HCT116 (cell line): ENCODE results near the gene CAP2. TPM values are rescaled to one million over a fixed set of nuclear protein-coding genes. Genes with fewer than 3 reads are reported as not detected.

Experiments used
- ATAC-seq: fragments of 200-7000 bp; cut with Tn5 transposase; 2 replicates; pipeline ENCODE4 v1.9.1; 2020; ENCODE audit warnings: mild to moderate bottlenecking, moderate library complexity
- BruUV-seq: library from RNA; stranded (reverse); fragments of 400-500 nt; replicated peaks from 2 replicates; lab custom pipeline; 2021; lab: Mats Ljungman, UMichigan
- CTCF ChIA-PET: fragments of 300-600 bp; sonication (Branson Sonifier 250); formaldehyde crosslinking; loops from one replicate; lab custom pipeline; 2021; ENCODE audit warnings: antibody characterized with exemption; lab: Charles Lee
- POLR2A ChIA-PET: fragments of 300-600, 350-600 bp; sonication (Branson Sonifier 250); formaldehyde crosslinking; loops from one replicate; lab custom pipeline; 2021; ENCODE audit warnings: antibody characterized with exemption; lab: Charles Lee
- RAD21 ChIA-PET, 2 experiments: fragments of 300-600 bp; sonication (Branson Sonifier 250); formaldehyde crosslinking; loops; one replicate each; lab custom pipeline; 2023; ENCODE audit warnings: low total read pairs in 2 of 2; ENCODE audit not compliant: uncharacterized antibody in 2 of 2, unreplicated experiment in 2 of 2, low non-redundant PET in 1 of 2; lab: Charles Lee
- DNase-seq: peaks from one replicate; pipeline ENCODE4 v3.0.0-alpha.2; 2010; ENCODE audit warnings: low read depth, low spot score
- H2AFZ ChIP-seq: fragments of 200-600 bp; shearing (Covaris generic), sonication (generic); 2 replicates; pipeline ENCODE4 v1.6.1; 2017; ENCODE audit warnings: low read depth, mixed run types, mixed read lengths, antibody characterized with exemption, low read length; ENCODE audit not compliant: poor library complexity, severe bottlenecking
- H3K27ac ChIP-seq: 2 replicates; pipeline ENCODE4 v1.5.1; 2012; ENCODE audit warnings: low read depth, low read length
- H3K27me3 ChIP-seq: fragments of 200-600 bp; sonication (generic); 2 replicates; pipeline ENCODE4 v1.6.1; 2016; ENCODE audit warnings: mixed run types, low read length, mixed read lengths; ENCODE audit not compliant: insufficient read depth
- H3K36me3 ChIP-seq, 2 experiments: fragments of 200-500 bp in 1 of 2; fragments of 200-600 bp in 1 of 2; sonication (Bioruptor generic) in 1 of 2; sonication (generic) in 1 of 2; 2 replicates each; pipeline versions ENCODE4 v1.5.1 to v1.6.1; 2014 to 2016; ENCODE audit warnings: low read length in 2 of 2, inconsistent platforms in 1 of 2, mixed read lengths in 1 of 2, mixed run types in 1 of 2; ENCODE audit not compliant: insufficient read depth in 2 of 2, control insufficient read depth in 1 of 2
- H3K4me1 ChIP-seq, 2 experiments: fragments of 200-600 bp in 1 of 2; sonication (generic) in 1 of 2; 2 replicates each; pipeline versions ENCODE4 v1.5.1 to v1.6.1; 2012 to 2017; ENCODE audit warnings: low read length in 2 of 2, inconsistent platforms in 1 of 2, mild to moderate bottlenecking in 1 of 2, mixed read lengths in 1 of 2, mixed run types in 1 of 2, moderate library complexity in 1 of 2; ENCODE audit not compliant: insufficient read depth in 2 of 2, control insufficient read depth in 1 of 2
- H3K4me2 ChIP-seq: fragments of 200-600 bp; sonication (generic); 2 replicates; pipeline ENCODE4 v1.6.1; 2017; ENCODE audit warnings: mixed run types, low read length, mixed read lengths
- H3K4me3 ChIP-seq, 2 experiments: fragments of 200-600 bp in 1 of 2; sonication (generic) in 1 of 2; replicated peaks in 1 of 2; 2 replicates each; pipeline ENCODE4 v1.5.1; 2011 to 2016; ENCODE audit warnings: low read length in 2 of 2, control low read depth in 1 of 2, low read depth in 1 of 2, mild to moderate bottlenecking in 1 of 2, mixed read lengths in 1 of 2, mixed run types in 1 of 2
- H3K79me2 ChIP-seq: fragments of 200-600 bp; sonication (generic); 2 replicates; pipeline ENCODE4 v1.6.1; 2017; ENCODE audit warnings: mild to moderate bottlenecking, mixed run types, low read length, moderate library complexity, mixed read lengths; ENCODE audit not compliant: insufficient read depth
- H3K9ac ChIP-seq: fragments of 200-600 bp; sonication (generic); 2 replicates; pipeline ENCODE4 v1.6.1; 2016; ENCODE audit warnings: low read length, mixed read lengths
- H3K9me2 ChIP-seq: fragments of 200-600 bp; sonication (generic), shearing (Covaris generic); 2 replicates; pipeline ENCODE4 v1.6.1; 2017; ENCODE audit warnings: mixed run types, mild to moderate bottlenecking, moderate library complexity; ENCODE audit not compliant: insufficient read depth
- H3K9me3 ChIP-seq, 2 experiments: fragments of 200-500 bp in 1 of 2; fragments of 200-600 bp in 1 of 2; sonication (Bioruptor generic) in 1 of 2; sonication (generic) in 1 of 2; 2 replicates each; pipeline ENCODE4 v1.6.1; 2014 to 2017; ENCODE audit warnings: low read length in 2 of 2, mixed read lengths in 2 of 2, inconsistent platforms in 1 of 2, low read depth in 1 of 2, mild to moderate bottlenecking in 1 of 2, mixed run types in 1 of 2, moderate library complexity in 1 of 2; ENCODE audit not compliant: control insufficient read depth in 1 of 2, insufficient read depth in 1 of 2
- H4K20me1 ChIP-seq: fragments of 200-600 bp; sonication (generic), shearing (Covaris generic); 2 replicates; pipeline ENCODE4 v1.6.1; 2017; ENCODE audit warnings: mixed run types, mild to moderate bottlenecking, moderate library complexity; ENCODE audit not compliant: insufficient read depth
- CBX3 ChIP-seq: IDR thresholded peaks from 2 replicates; pipeline ENCODE4 v1.6.1; 2012; ENCODE audit warnings: low read depth
- EGR1 ChIP-seq: IDR thresholded peaks from 2 replicates; pipeline ENCODE4 v1.6.1; 2012; ENCODE audit warnings: low read depth
- EZH2 ChIP-seq: fragments of 200-600 bp; sonication (generic); IDR thresholded peaks from 2 replicates; pipeline ENCODE4 v1.6.1; 2017; ENCODE audit warnings: antibody characterized with exemption, mixed run types
- JUND ChIP-seq: IDR thresholded peaks from 2 replicates; pipeline ENCODE4 v1.6.1; 2012
- SP1 ChIP-seq: IDR thresholded peaks from 2 replicates; pipeline ENCODE4 v1.6.1; 2012; ENCODE audit warnings: low read depth
- TCF7L2 ChIP-seq: IDR thresholded peaks from 2 replicates; pipeline ENCODE4 v1.7.0; 2011; ENCODE audit warnings: borderline replicate concordance, inconsistent platforms; ENCODE audit not compliant: insufficient read depth, insufficient read length; ENCODE audit errors: extremely low read depth
- intact Hi-C: fragments of 100-400 bp; cut with micrococcal nuclease; formaldehyde crosslinking; loops from 2 replicates; pipeline ENCODE4 v1.10.0; 2022
- total RNA-seq: library from RNA; stranded (reverse); gene quantifications from one replicate; pipeline ENCODE4 v1.2.1, GENCODE V29; 2021; ENCODE audit not compliant: unreplicated experiment
- TF ChIP-seq, protein P1 (sequence below): IDR thresholded peaks from 2 replicates; pipeline ENCODE4 v1.6.1; 2012; ENCODE audit warnings: low read depth
- TF ChIP-seq, protein P2 (sequence below): IDR thresholded peaks from 2 replicates; pipeline ENCODE4 v1.6.1; 2012
- TF ChIP-seq, protein P3 (sequence below): IDR thresholded peaks from 2 replicates; pipeline ENCODE4 v1.6.1; 2012
- TF ChIP-seq, protein P4 (sequence below): IDR thresholded peaks from 2 replicates; pipeline ENCODE4 v1.6.1; 2011; ENCODE audit warnings: mild to moderate bottlenecking, low read length, moderate library complexity; ENCODE audit not compliant: insufficient replicate concordance; ENCODE audit errors: extremely low read depth

The CAP2 gene
- total RNA-seq, 1 experiment from 2014 or later, result 3.8 TPM

DNA sequence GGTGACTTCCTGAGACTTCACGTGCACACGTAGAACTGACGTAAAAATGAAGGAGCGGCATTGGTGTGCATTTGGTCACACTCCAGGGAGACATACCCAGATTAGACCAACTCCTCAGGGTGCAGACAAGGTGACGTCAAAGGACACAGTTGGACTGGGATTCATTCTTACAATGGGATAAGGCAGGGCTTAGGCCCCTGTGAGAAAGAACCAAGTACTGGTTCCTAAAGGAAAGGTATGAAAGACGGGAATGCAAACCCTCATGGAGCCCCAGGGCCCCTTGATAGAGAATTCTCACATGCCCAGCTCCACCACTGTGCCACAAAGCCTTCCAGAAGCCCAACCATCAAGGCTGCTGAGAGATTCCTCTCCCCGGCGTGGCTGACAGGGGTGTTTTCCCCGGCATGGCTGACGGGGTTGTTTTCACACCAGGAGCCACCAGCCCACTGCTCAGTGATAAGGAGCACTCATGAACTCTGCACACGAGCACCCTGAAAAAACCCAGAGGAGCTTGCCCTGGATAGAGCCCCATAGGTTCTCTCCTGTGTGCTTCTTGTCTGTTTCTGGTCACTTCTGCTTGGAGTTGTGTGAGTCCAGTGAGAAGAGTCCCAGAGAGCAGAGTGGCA, 90.1 kb downstream of the CAP2 start:
- ChIA-PET CTCF (no interaction called here), RAD21 (no interaction called here), POLR2A (no interaction called here)
- no peaks in the 10 kb centered on the region for H4K20me1 ChIP-seq
- no peaks in the 10 kb centered on the region for H3K4me1 ChIP-seq
- H3K27ac ChIP-seq, result no peak overlapping the region
- no peak overlapping the region for H3K4me2 ChIP-seq
- ATAC-seq (no peak), DNase-seq (no peak)
- no peaks in the 10 kb centered on the region for H3K9me3 ChIP-seq
- no peaks in the 10 kb centered on the region for H3K79me2 ChIP-seq
- BruUV-seq, result no TSS peak
- H3K4me3 ChIP-seq, result no peak overlapping the region
- H2AFZ ChIP-seq, result no peak overlapping the region
- H3K27me3 ChIP-seq, result no peaks in the 10 kb centered on the region
- H3K36me3 ChIP-seq, result no peaks in the 10 kb centered on the region
- H3K9ac ChIP-seq, result no peak overlapping the region
- no peaks in the 10 kb centered on the region for H3K9me2 ChIP-seq
- intact Hi-C loops, result no loop called here
- TF ChIP-seq, protein P1, sequence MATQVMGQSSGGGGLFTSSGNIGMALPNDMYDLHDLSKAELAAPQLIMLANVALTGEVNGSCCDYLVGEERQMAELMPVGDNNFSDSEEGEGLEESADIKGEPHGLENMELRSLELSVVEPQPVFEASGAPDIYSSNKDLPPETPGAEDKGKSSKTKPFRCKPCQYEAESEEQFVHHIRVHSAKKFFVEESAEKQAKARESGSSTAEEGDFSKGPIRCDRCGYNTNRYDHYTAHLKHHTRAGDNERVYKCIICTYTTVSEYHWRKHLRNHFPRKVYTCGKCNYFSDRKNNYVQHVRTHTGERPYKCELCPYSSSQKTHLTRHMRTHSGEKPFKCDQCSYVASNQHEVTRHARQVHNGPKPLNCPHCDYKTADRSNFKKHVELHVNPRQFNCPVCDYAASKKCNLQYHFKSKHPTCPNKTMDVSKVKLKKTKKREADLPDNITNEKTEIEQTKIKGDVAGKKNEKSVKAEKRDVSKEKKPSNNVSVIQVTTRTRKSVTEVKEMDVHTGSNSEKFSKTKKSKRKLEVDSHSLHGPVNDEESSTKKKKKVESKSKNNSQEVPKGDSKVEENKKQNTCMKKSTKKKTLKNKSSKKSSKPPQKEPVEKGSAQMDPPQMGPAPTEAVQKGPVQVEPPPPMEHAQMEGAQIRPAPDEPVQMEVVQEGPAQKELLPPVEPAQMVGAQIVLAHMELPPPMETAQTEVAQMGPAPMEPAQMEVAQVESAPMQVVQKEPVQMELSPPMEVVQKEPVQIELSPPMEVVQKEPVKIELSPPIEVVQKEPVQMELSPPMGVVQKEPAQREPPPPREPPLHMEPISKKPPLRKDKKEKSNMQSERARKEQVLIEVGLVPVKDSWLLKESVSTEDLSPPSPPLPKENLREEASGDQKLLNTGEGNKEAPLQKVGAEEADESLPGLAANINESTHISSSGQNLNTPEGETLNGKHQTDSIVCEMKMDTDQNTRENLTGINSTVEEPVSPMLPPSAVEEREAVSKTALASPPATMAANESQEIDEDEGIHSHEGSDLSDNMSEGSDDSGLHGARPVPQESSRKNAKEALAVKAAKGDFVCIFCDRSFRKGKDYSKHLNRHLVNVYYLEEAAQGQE, result no peak
- TF ChIP-seq EGR1, result no peak
- no peak for TF ChIP-seq JUND
- TF ChIP-seq, protein P2, sequence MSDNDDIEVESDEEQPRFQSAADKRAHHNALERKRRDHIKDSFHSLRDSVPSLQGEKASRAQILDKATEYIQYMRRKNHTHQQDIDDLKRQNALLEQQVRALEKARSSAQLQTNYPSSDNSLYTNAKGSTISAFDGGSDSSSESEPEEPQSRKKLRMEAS, result no peak
- TF ChIP-seq, protein P3, sequence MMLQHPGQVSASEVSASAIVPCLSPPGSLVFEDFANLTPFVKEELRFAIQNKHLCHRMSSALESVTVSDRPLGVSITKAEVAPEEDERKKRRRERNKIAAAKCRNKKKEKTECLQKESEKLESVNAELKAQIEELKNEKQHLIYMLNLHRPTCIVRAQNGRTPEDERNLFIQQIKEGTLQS, result no peak
- no peak for TF ChIP-seq EZH2
- no peak for TF ChIP-seq TCF7L2
- TF ChIP-seq, protein P4, sequence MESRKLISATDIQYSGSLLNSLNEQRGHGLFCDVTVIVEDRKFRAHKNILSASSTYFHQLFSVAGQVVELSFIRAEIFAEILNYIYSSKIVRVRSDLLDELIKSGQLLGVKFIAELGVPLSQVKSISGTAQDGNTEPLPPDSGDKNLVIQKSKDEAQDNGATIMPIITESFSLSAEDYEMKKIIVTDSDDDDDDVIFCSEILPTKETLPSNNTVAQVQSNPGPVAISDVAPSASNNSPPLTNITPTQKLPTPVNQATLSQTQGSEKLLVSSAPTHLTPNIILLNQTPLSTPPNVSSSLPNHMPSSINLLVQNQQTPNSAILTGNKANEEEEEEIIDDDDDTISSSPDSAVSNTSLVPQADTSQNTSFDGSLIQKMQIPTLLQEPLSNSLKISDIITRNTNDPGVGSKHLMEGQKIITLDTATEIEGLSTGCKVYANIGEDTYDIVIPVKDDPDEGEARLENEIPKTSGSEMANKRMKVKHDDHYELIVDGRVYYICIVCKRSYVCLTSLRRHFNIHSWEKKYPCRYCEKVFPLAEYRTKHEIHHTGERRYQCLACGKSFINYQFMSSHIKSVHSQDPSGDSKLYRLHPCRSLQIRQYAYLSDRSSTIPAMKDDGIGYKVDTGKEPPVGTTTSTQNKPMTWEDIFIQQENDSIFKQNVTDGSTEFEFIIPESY, result no peak
- TF ChIP-seq SP1, result no peak
- no peak for TF ChIP-seq CBX3
